PC-3 (cell line): ENCODE results near the gene ABCA3. TPM values are rescaled to one million over a fixed set of nuclear protein-coding genes. Genes with fewer than 3 reads are reported as not detected.

Source experiments
- ATAC-seq: fragments of 200-7000 bp; cut with Tn5 transposase; 2 replicates; pipeline ENCODE4 v1.9.1; 2020; ENCODE audit warnings: mild to moderate bottlenecking, moderate library complexity
- BruUV-seq: library from RNA; stranded (reverse); fragments of 400-500 nt; replicated peaks from 2 replicates; lab custom pipeline; 2021; lab: Mats Ljungman, UMichigan
- CTCF ChIA-PET: fragments of 300-600 bp; sonication (Branson Sonifier 250); formaldehyde crosslinking; loops from one replicate; lab custom pipeline; 2022; ENCODE audit warnings: antibody characterized with exemption; lab: Charles Lee
- POLR2A ChIA-PET: fragments of 300-600 bp; sonication (Branson Sonifier 250); formaldehyde crosslinking; loops from one replicate; lab custom pipeline; 2022; ENCODE audit warnings: antibody characterized with exemption; ENCODE audit not compliant: unreplicated experiment; lab: Charles Lee
- DNase-seq: peaks from one replicate; pipeline ENCODE4 v3.0.0-alpha.2; 2015
- H2AFZ ChIP-seq: fragments of 300-600 bp; sonication (generic); 2 replicates; pipeline ENCODE4 v1.6.0; 2016; ENCODE audit warnings: antibody characterized with exemption, low read length
- H3F3A ChIP-seq: fragments of 300-600 bp; sonication (generic); one replicate; pipeline ENCODE4 v1.6.0; 2017; ENCODE audit warnings: antibody characterized with exemption, low read length, control low read depth, mild to moderate bottlenecking; ENCODE audit not compliant: unreplicated experiment
- H3K27ac ChIP-seq: fragments of 300-600 bp; sonication (generic); 2 replicates; pipeline ENCODE4 v1.5.1; 2016; ENCODE audit warnings: mild to moderate bottlenecking, low read length
- H3K27me3 ChIP-seq: fragments of 300-600 bp; sonication (generic); 2 replicates; pipeline ENCODE4 v1.6.1; 2016; ENCODE audit warnings: low read length, mixed read lengths
- H3K36me3 ChIP-seq: fragments of 300-600 bp; sonication (generic); 2 replicates; pipeline ENCODE4 v1.6.1; 2016; ENCODE audit warnings: low read depth, mixed run types, low read length, mixed read lengths
- H3K4me1 ChIP-seq: fragments of 300-600 bp; sonication (generic); 2 replicates; pipeline ENCODE4 v1.5.1; 2016; ENCODE audit warnings: low read length; ENCODE audit not compliant: insufficient read depth
- H3K4me2 ChIP-seq: fragments of 300-600 bp; sonication (generic); 2 replicates; pipeline ENCODE4 v1.6.0; 2016; ENCODE audit warnings: low read length
- H3K4me3 ChIP-seq: fragments of 300-600 bp; sonication (generic); 2 replicates; pipeline ENCODE4 v1.5.1; 2016; ENCODE audit warnings: mild to moderate bottlenecking, low read length, mixed read lengths
- H3K79me2 ChIP-seq: fragments of 300-600 bp; sonication (generic); 2 replicates; pipeline ENCODE4 v1.6.1; 2017; ENCODE audit warnings: low read length, mixed read lengths
- H3K9ac ChIP-seq: fragments of 300-600 bp; sonication (generic); 2 replicates; pipeline ENCODE4 v1.6.0; 2016; ENCODE audit warnings: mild to moderate bottlenecking, low read length
- H3K9me2 ChIP-seq: fragments of 300-600 bp; sonication (generic); replicated peaks from 2 replicates; pipeline ENCODE4 v1.6.1; 2016; ENCODE audit warnings: mixed run types, low read length, mixed read lengths
- H3K9me3 ChIP-seq: fragments of 300-600 bp; sonication (generic); 2 replicates; pipeline ENCODE4 v1.6.1; 2016; ENCODE audit warnings: low read length, mixed read lengths
- H4K20me1 ChIP-seq: fragments of 300-600 bp; sonication (generic); 2 replicates; pipeline ENCODE4 v1.6.1; 2016; ENCODE audit warnings: low read length, mixed read lengths
- CTCF ChIP-seq: fragments of 300-600 bp; sonication (generic); conservative IDR thresholded peaks from 2 replicates; pipeline ENCODE4 v1.5.1; 2017; ENCODE audit warnings: antibody characterized with exemption, low read depth, mild to moderate bottlenecking, low read length
- EZH2 ChIP-seq: fragments of 300-600 bp; sonication (generic); IDR thresholded peaks from one replicate; pipeline ENCODE4 v1.6.1; 2017; ENCODE audit warnings: antibody characterized with exemption, mild to moderate bottlenecking, low read length; ENCODE audit not compliant: unreplicated experiment
- EZH2phosphoT487 ChIP-seq: fragments of 300-600 bp; sonication (generic); IDR thresholded peaks from 2 replicates; pipeline ENCODE4 v1.6.1; 2018; ENCODE audit warnings: mild to moderate bottlenecking, antibody characterized with exemption, low read length, borderline replicate concordance
- intact Hi-C: fragments of 100-400 bp; cut with micrococcal nuclease; formaldehyde crosslinking; loops from 2 replicates; pipeline ENCODE4 v1.9.0; 2023
- total RNA-seq: library from RNA; depleted of rRNA; stranded (reverse); fragments of >200 nt; gene quantifications from 2 replicates; pipeline ENCODE4 v1.2.3, GENCODE V29; 2014

Gene ABCA3
- total RNA-seq, 1 experiment from 2014 or later = 11.0 TPM

GRCh38 chr16:2277466-2278271, 62.9 kb downstream of the ABCA3 start:
- TF ChIP-seq CTCF (no peak), EZH2 (no peak), EZH2phosphoT487 (no peak)
- H3K79me2 ChIP-seq = no peaks in the 10 kb centered on the region
- H3K27me3 ChIP-seq = no peaks in the 10 kb centered on the region
- no peak overlapping the region for H3K4me3 ChIP-seq
- H3K4me1 ChIP-seq = no peaks in the 10 kb centered on the region
- no peak for ATAC-seq
- no TSS peak for BruUV-seq
- no peak overlapping the region for H2AFZ ChIP-seq
- no peaks in the 10 kb centered on the region for H4K20me1 ChIP-seq
- no peaks in the 10 kb centered on the region for H3K9me3 ChIP-seq
- no peaks in the 10 kb centered on the region for H3K36me3 ChIP-seq
- intact Hi-C loops = no loop called here
- no peak overlapping the region for H3K9ac ChIP-seq
- no peak overlapping the region for H3K4me2 ChIP-seq
- no peak overlapping the region for H3K27ac ChIP-seq
- no peak for DNase-seq
- CTCF ChIA-PET = no interaction called here
- H3F3A ChIP-seq = no peaks in the 10 kb centered on the region
- no peaks in the 10 kb centered on the region for H3K9me2 ChIP-seq
- POLR2A ChIA-PET = no interaction called here

- H4K20me1 ChIP-seq = no peaks in the 10 kb centered on the region
- CTCF ChIA-PET = no interaction called here
- H2AFZ ChIP-seq = no peak overlapping the region
- H3K9me2 ChIP-seq = no peaks in the 10 kb centered on the region
- intact Hi-C loops = no loop called here
- TF ChIP-seq CTCF (no peak), EZH2 (no peak), EZH2phosphoT487 (no peak)
- BruUV-seq = no TSS peak
- ATAC-seq (no peak), DNase-seq (no peak)
- H3K27ac ChIP-seq = no peak overlapping the region
- POLR2A ChIA-PET = no interaction called here
- H3K4me2 ChIP-seq = no peak overlapping the region
- no peak overlapping the region for H3K4me3 ChIP-seq
- H3F3A ChIP-seq = no peaks in the 10 kb centered on the region
- H3K4me1 ChIP-seq = no peaks in the 10 kb centered on the region
- H3K9ac ChIP-seq = no peak overlapping the region
- no peaks in the 10 kb centered on the region for H3K9me3 ChIP-seq
- H3K27me3 ChIP-seq = no peaks in the 10 kb centered on the region
- H3K79me2 ChIP-seq = no peaks in the 10 kb centered on the region
- H3K36me3 ChIP-seq = no peaks in the 10 kb centered on the region
Measured at GRCh38 chr16:2276368-2277195, 63.9 kb downstream of the ABCA3 start.
